OCI-LY1 (cell line): ENCODE results near the gene LRIT2.

ENCODE experiments used
- CTCF ChIP-seq: fragments of 200-600 bp; sonication (generic), shearing (Covaris generic); IDR thresholded peaks from 2 replicates; pipeline ENCODE4 v1.5.1; 2017; ENCODE audit warnings: mild to moderate bottlenecking, antibody characterized with exemption, low read length, moderate library complexity, mixed read lengths
- EZH2 ChIP-seq: fragments of 200-600 bp; sonication (generic), shearing (Covaris generic); IDR thresholded peaks from 2 replicates; pipeline ENCODE4 v1.8.0; 2017; ENCODE audit warnings: borderline replicate concordance, mixed run types, mild to moderate bottlenecking, antibody characterized with exemption, low read length, moderate library complexity, mixed read lengths

- TF ChIP-seq CTCF = no peak
- TF ChIP-seq EZH2 = no peak
Observed at GRCh38 chr10:84195044-84195830, 30.1 kb downstream of the LRIT2 start.
